PC-3 (cell line): ENCODE measurements around the gene MAP3K5.

Source experiments
- EZH2 ChIP-seq: fragments of 300-600 bp; sonication (generic); IDR thresholded peaks from one replicate; pipeline ENCODE4 v1.6.1; 2017; ENCODE audit warnings: antibody characterized with exemption, mild to moderate bottlenecking, low read length; ENCODE audit not compliant: unreplicated experiment
- EZH2phosphoT487 ChIP-seq: fragments of 300-600 bp; sonication (generic); IDR thresholded peaks from 2 replicates; pipeline ENCODE4 v1.6.1; 2018; ENCODE audit warnings: mild to moderate bottlenecking, antibody characterized with exemption, low read length, borderline replicate concordance
- TF ChIP-seq, protein P1 (sequence below): fragments of 300-600 bp; sonication (generic); conservative IDR thresholded peaks from 2 replicates; pipeline ENCODE4 v1.5.1; 2017; ENCODE audit warnings: antibody characterized with exemption, low read depth, mild to moderate bottlenecking, low read length

DNA sequence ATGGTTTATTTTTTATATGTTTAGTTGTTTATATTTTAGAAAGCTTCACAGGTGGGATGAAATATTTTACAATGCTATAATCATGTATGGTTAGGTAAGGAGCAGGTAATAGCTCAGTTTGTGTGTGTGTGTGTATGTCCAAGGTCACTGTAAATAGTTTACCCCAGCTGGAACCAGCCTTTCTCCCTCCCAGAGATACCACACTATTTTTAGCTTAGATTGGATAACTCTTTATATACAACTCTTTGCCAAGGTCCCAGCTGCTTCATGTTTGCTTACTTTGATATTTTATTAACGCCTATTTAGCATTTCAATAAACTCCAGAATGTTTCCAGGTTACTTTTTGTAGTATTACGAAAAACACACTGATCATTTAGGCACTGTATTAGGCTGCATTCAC is 28.3 kb upstream of the MAP3K5 start:
- TF ChIP-seq, protein P1, sequence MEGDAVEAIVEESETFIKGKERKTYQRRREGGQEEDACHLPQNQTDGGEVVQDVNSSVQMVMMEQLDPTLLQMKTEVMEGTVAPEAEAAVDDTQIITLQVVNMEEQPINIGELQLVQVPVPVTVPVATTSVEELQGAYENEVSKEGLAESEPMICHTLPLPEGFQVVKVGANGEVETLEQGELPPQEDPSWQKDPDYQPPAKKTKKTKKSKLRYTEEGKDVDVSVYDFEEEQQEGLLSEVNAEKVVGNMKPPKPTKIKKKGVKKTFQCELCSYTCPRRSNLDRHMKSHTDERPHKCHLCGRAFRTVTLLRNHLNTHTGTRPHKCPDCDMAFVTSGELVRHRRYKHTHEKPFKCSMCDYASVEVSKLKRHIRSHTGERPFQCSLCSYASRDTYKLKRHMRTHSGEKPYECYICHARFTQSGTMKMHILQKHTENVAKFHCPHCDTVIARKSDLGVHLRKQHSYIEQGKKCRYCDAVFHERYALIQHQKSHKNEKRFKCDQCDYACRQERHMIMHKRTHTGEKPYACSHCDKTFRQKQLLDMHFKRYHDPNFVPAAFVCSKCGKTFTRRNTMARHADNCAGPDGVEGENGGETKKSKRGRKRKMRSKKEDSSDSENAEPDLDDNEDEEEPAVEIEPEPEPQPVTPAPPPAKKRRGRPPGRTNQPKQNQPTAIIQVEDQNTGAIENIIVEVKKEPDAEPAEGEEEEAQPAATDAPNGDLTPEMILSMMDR: no peak
- TF ChIP-seq EZH2 (no peak), EZH2phosphoT487 (no peak)
